ENCODE data around the gene ODR4.

GRCh38 chr1:186327331-186327730 is 48.3 kb upstream of the ODR4 start:
- TF ChIP-seq CTCF (conservative IDR thresholded peaks at IDR 0.05; ENCODE audit: low read length) (no peak), EZH2phosphoT487 (IDR thresholded peaks at IDR 0.05; ENCODE audit: borderline replicate concordance, low read depth, low read length) (no peak)
